CD4-positive, alpha-beta T cell (primary cell): ENCODE data around the gene FERMT1. TPM values are rescaled to one million over a fixed set of nuclear protein-coding genes. Genes with fewer than 3 reads are reported as not detected.

Experiments
- ATAC-seq: fragments of 200-7000 bp; cut with Tn5 transposase; one replicate; pipeline ENCODE4 v1.10.0; 2022; ENCODE audit warnings: mild to moderate bottlenecking; ENCODE audit not compliant: poor library complexity
- CTCF ChIA-PET: fragments of 350-600 bp; sonication (Branson Sonifier 250); formaldehyde crosslinking; loops from one replicate; lab custom pipeline; 2021; ENCODE audit warnings: antibody characterized with exemption, inconsistent platforms; lab: Charles Lee
- POLR2A ChIA-PET: fragments of 350-600 bp; sonication (Branson Sonifier 250); formaldehyde crosslinking; loops from one replicate; lab custom pipeline; 2021; ENCODE audit warnings: antibody characterized with exemption, inconsistent platforms; lab: Charles Lee
- DNase-seq, 14 experiments: peaks; one replicate each; pipeline ENCODE4 v3.0.0-alpha.2; 2013 to 2020; ENCODE audit warnings: mixed read lengths in 2 of 14
- H3K27ac ChIP-seq, 2 donors: one replicate each; pipeline versions ENCODE4 v1.5.1 to v1.7.0; 2013; ENCODE audit warnings: low read length in 2 of 2, low read depth in 1 of 2, mild to moderate bottlenecking in 1 of 2
- H3K27me3 ChIP-seq, 2 experiments: 1 replicate in 1 of 2; 2 replicates in 1 of 2; pipeline versions ENCODE4 v1.6.1 to v1.7.0; 2013; ENCODE audit warnings: low read length in 2 of 2, control low read depth in 1 of 2, mild to moderate bottlenecking in 1 of 2, moderate library complexity in 1 of 2; ENCODE audit not compliant: insufficient read depth in 2 of 2, control insufficient read depth in 1 of 2
- H3K36me3 ChIP-seq: one replicate; pipeline ENCODE4 v1.6.1; 2013; ENCODE audit warnings: low read length, control low read depth; ENCODE audit not compliant: insufficient read depth
- H3K4me1 ChIP-seq: one replicate; pipeline ENCODE4 v1.6.1; 2013; ENCODE audit warnings: low read length, control low read depth; ENCODE audit not compliant: insufficient read depth
- H3K4me3 ChIP-seq: one replicate; pipeline ENCODE4 v1.5.1; 2013; ENCODE audit warnings: mild to moderate bottlenecking, low read length, moderate library complexity
- H3K9me3 ChIP-seq, 2 experiments: 1 replicate in 1 of 2; 2 replicates in 1 of 2; pipeline versions ENCODE4 v1.6.1 to v1.7.0; 2013; ENCODE audit warnings: low read length in 2 of 2, mild to moderate bottlenecking in 2 of 2, control low read depth in 1 of 2, moderate library complexity in 1 of 2; ENCODE audit not compliant: control insufficient read depth in 1 of 2, insufficient read depth in 1 of 2
- H3K27ac Mint-ChIP-seq: one replicate; pipeline ENCODE4 v1.8.0; 2020; ENCODE audit warnings: mixed read lengths
- H3K27me3 Mint-ChIP-seq: one replicate; pipeline ENCODE4 v1.8.0; 2021; ENCODE audit warnings: mixed read lengths
- H3K36me3 Mint-ChIP-seq: one replicate; pipeline ENCODE4 v1.8.0; 2021; ENCODE audit warnings: low read depth, mixed read lengths
- H3K4me1 Mint-ChIP-seq: one replicate; pipeline ENCODE4 v1.8.0; 2021; ENCODE audit warnings: low read depth, mixed read lengths
- H3K4me3 Mint-ChIP-seq: one replicate; pipeline ENCODE4 v1.8.0; 2020; ENCODE audit warnings: mild to moderate bottlenecking, mixed read lengths
- H3K9me3 Mint-ChIP-seq: one replicate; pipeline ENCODE4 v1.8.0; 2020; ENCODE audit warnings: mixed read lengths
- CTCF ChIP-seq: fragments of 200-600 bp; IDR thresholded peaks from one replicate; pipeline ENCODE4 v1.8.0; 2022; ENCODE audit warnings: antibody characterized with exemption, mild to moderate bottlenecking
- intact Hi-C, 2 experiments: fragments of 100-400 bp; cut with DNase I in 1 of 2; cut with micrococcal nuclease in 1 of 2; formaldehyde crosslinking; loops; one replicate each; pipeline versions ENCODE4 v1.15.1 to v1.9.0; 2023 to 2025; cut with DNase I, micrococcal nuclease
- total RNA-seq, 174 experiments: library from RNA in 2 of 174; stranded (reverse) in 2 of 174; gene quantifications; one replicate each; pipeline ENCODE4 v1.2.3 and lab custom pipeline; 2021 to 2026

The FERMT1 gene
- total RNA-seq, 2 experiments from 2014 or later: not detected

- H3K4me3 Mint-ChIP-seq: no peak overlapping the region
- no peak for DNase-seq
- intact Hi-C loops: no loop called here
- TF ChIP-seq CTCF: no peak
- no peaks in the 10 kb centered on the region for H3K4me1 ChIP-seq
- no peaks in the 10 kb centered on the region for H3K9me3 ChIP-seq
- H3K27me3 ChIP-seq: peaks cover 2 to 5% of the 10 kb centered on the region in 2 experiments
- no peaks in the 10 kb centered on the region for H3K4me1 Mint-ChIP-seq
- ChIA-PET CTCF (no interaction called here), POLR2A (no interaction called here)
- ATAC-seq: no peak
- no peak overlapping the region for H3K27ac ChIP-seq
- no peaks in the 10 kb centered on the region for H3K36me3 Mint-ChIP-seq
- H3K4me3 ChIP-seq: no peak overlapping the region
- peaks cover 3% of the 10 kb centered on the region for H3K9me3 Mint-ChIP-seq
- H3K27me3 Mint-ChIP-seq: peaks cover 19% of the 10 kb centered on the region
- no peaks in the 10 kb centered on the region for H3K36me3 ChIP-seq
- no peak overlapping the region for H3K27ac Mint-ChIP-seq
Observed at GRCh38 chr20:6108330-6108729, 14.5 kb downstream of the FERMT1 start.

- no peaks in the 10 kb centered on the region for H3K9me3 Mint-ChIP-seq
Observed at GRCh38 chr20:6104493-6105188, 18.2 kb downstream of the FERMT1 start.

GRCh38 chr20:6103301-6103700 is 19.5 kb downstream of the FERMT1 start:
- Mint-ChIP-seq H3K4me3 (no peak overlapping the region), H3K9me3 (no peaks in the 10 kb centered on the region), H3K27ac (no peak overlapping the region), H3K4me1 (no peaks in the 10 kb centered on the region), H3K27me3 (peaks cover 19% of the 10 kb centered on the region), H3K36me3 (no peaks in the 10 kb centered on the region)
- no peaks in the 10 kb centered on the region for H3K4me1 ChIP-seq
- ATAC-seq (no peak), DNase-seq (no peak)
- no peak overlapping the region for H3K4me3 ChIP-seq
- H3K9me3 ChIP-seq: no peaks in the 10 kb centered on the region
- peaks cover 2 to 5% of the 10 kb centered on the region in 2 experiments for H3K27me3 ChIP-seq
- intact Hi-C loops: no loop called here
- TF ChIP-seq CTCF: no peak
- ChIA-PET CTCF (no interaction called here), POLR2A (no interaction called here)
- H3K36me3 ChIP-seq: no peaks in the 10 kb centered on the region
- H3K27ac ChIP-seq: no peak overlapping the region

More at GRCh38 chr20:6104493-6105188, 18.2 kb downstream of the FERMT1 start:
- no peaks in the 10 kb centered on the region for H3K36me3 Mint-ChIP-seq
- ChIA-PET POLR2A (no interaction called here), CTCF (interaction anchor here (0.9 kb wide), 1 partner anchor 20 kb away, joined by 3 read pairs; no protein-coding TSS in a partner anchor)
- intact Hi-C loops: no loop called here
- H3K4me3 Mint-ChIP-seq: no peak overlapping the region
- ATAC-seq (no peak), DNase-seq (no peak)
- no peak overlapping the region for H3K27ac ChIP-seq
- H3K27ac Mint-ChIP-seq: no peak overlapping the region
- no peaks in the 10 kb centered on the region for H3K9me3 ChIP-seq
- no peaks in the 10 kb centered on the region for H3K36me3 ChIP-seq
- no peaks in the 10 kb centered on the region for H3K4me1 Mint-ChIP-seq
- TF ChIP-seq CTCF: no peak
- H3K27me3 ChIP-seq: peaks cover 2 to 5% of the 10 kb centered on the region in 2 experiments
- H3K4me3 ChIP-seq: no peak overlapping the region
- H3K4me1 ChIP-seq: no peaks in the 10 kb centered on the region
- H3K27me3 Mint-ChIP-seq: peaks cover 19% of the 10 kb centered on the region
